NCI-H1694 (cell line): ENCODE measurements around the gene POMGNT1.

Source experiments
- DNase-seq: peaks from one replicate; lab custom pipeline; 2025; lab: John Stamatoyannopoulos, UW

POMGNT1 gene

GRCh38 chr1:46157916-46158311 is 40.3 kb downstream of the POMGNT1 start:
- DNase-seq: no peak

GRCh38 chr1:46153732-46154131 is 44.5 kb downstream of the POMGNT1 start:
- no peak for DNase-seq

GRCh38 chr1:46153228-46153627 is 45.0 kb downstream of the POMGNT1 start:
- no peak for DNase-seq

GRCh38 chr1:46152016-46152415 is 46.2 kb downstream of the POMGNT1 start:
- no peak for DNase-seq

- DNase-seq: no peak
These were observed 48.1 kb downstream of the POMGNT1 start for GRCh38 chr1:46150085-46150484.

- DNase-seq: no peak
These were observed 49.9 kb downstream of the POMGNT1 start for GRCh38 chr1:46148318-46148717.
